Kidney (tissue), 14 donors: ENCODE results near the gene CST3. TPM values are rescaled to one million over a fixed set of nuclear protein-coding genes. Genes with fewer than 3 reads are reported as not detected.

Source experiments
- DNase-seq, 5 donors: peaks; one replicate each; pipeline ENCODE4 v3.0.0-alpha.2; 2013 to 2020
- FAIRE-seq: peaks from 2 replicates; lab custom pipeline; 2012; peaks lifted over from hg19 to GRCh38; lab: Jason Lieb, UNC
- H3K27ac ChIP-seq, 2 donors: one replicate each; pipeline ENCODE4 v1.7.0; 2013; ENCODE audit warnings: low read depth in 2 of 2, low read length in 2 of 2, inconsistent platforms in 1 of 2
- H3K27me3 ChIP-seq: one replicate; pipeline ENCODE4 v1.7.1; 2013; ENCODE audit warnings: low read length, inconsistent platforms; ENCODE audit not compliant: control insufficient read depth, insufficient read depth
- H3K36me3 ChIP-seq, 3 donors: one replicate each; pipeline versions ENCODE4 v1.7.0 to v1.7.1; 2013; ENCODE audit warnings: low read length in 3 of 3, control low read depth in 1 of 3, inconsistent platforms in 1 of 3; ENCODE audit not compliant: insufficient read depth in 3 of 3, control insufficient read depth in 2 of 3
- H3K4me1 ChIP-seq, 3 donors: one replicate each; pipeline versions ENCODE4 v1.7.0 to v1.7.1; 2013; ENCODE audit warnings: low read length in 3 of 3, inconsistent platforms in 1 of 3, low read depth in 1 of 3; ENCODE audit not compliant: control insufficient read depth in 2 of 3, insufficient read depth in 2 of 3
- H3K4me3 ChIP-seq, 3 donors: one replicate each; pipeline versions ENCODE4 v1.7.0 to v1.8.1; 2013; ENCODE audit warnings: low read length in 3 of 3, control low read depth in 1 of 3, inconsistent platforms in 1 of 3
- H3K9ac ChIP-seq, 3 donors: one replicate each; pipeline versions ENCODE4 v1.7.0 to v1.7.1; 2013; ENCODE audit warnings: low read length in 3 of 3, control low read depth in 1 of 3, inconsistent platforms in 1 of 3
- H3K9me3 ChIP-seq, 3 donors: one replicate each; pipeline versions ENCODE4 v1.7.0 to v1.7.1; 2013; ENCODE audit warnings: low read length in 3 of 3, control low read depth in 1 of 3, inconsistent platforms in 1 of 3; ENCODE audit not compliant: control insufficient read depth in 2 of 3, insufficient read depth in 1 of 3
- intact Hi-C: fragments of 100-400 bp; cut with DNase I; formaldehyde crosslinking; loops from one replicate; pipeline ENCODE4 v1.11.1; 2022
- polyA plus RNA-seq: library from polyadenylated mRNA; stranded (reverse); fragments of 350-450 nt; fragmentation: Illumina TruSeq; extraction: RNeasy Lipid Tissue Mini Kit (QIAGEN cat#74804); gene quantifications from one replicate; pipeline ENCODE4 v1.2.3, GENCODE V29; 2014; ENCODE audit warnings: low read depth, low replicate concordance; ENCODE audit not compliant: insufficient read depth
- total RNA-seq: library from RNA; stranded (reverse); fragmentation: NEBNext Ultra II Directional; extraction: Animal tissue kit (Norgen Biotek cat#: 25700); gene quantifications from one replicate; pipeline ENCODE4 v1.2.1, GENCODE V29; 2021
- TF ChIP-seq, protein P1 (sequence below): IDR thresholded peaks from 3 replicates; pipeline ENCODE4 v1.5.1; 2012; ENCODE audit warnings: mild to moderate bottlenecking, moderate library complexity, borderline replicate concordance; ENCODE audit not compliant: insufficient read depth; ENCODE audit errors: extremely low read depth
- donor health status: control.
- donor health status: control.
- donor health status: control.
- donor health status: control.
- donor health status: control.
- donor health status: DM: yes; HTN: yes; CAD: no.
- donor health status: Normal renal cell carcinoma (clear cell type).

The CST3 gene
- total and polyA plus RNA-seq, 2 donors from 2014 or later = 852 to 942 TPM

DNA sequence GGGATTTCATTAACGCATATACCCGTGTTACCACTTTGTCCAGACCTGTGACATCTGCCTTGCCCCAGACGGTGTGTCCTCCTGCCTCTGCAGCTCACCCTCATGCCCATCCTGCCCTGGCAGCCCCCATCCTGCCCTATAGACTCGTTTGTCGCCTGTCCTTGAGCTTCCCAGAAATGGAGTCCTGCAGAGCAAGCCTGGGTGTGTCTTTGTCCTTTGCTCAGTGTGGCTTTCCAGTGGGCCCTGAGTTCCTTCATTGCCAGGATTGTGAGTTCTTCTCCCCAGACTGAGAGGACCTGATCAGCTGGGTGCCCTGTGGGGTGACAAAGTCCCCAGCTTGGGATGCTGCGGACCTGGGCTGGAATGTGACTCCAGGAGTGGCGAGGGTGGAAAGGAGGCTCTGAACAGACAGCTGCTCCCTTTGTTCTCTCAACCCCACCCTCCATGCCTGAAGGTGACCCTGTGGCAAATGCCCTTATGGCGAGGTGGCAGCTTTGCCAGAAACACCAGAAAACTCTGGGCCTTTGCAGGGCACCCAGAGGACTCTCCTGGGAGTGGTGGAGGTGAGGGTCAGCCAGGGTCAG, 2.4 kb upstream of the CST3 start:
- TF ChIP-seq, protein P1, sequence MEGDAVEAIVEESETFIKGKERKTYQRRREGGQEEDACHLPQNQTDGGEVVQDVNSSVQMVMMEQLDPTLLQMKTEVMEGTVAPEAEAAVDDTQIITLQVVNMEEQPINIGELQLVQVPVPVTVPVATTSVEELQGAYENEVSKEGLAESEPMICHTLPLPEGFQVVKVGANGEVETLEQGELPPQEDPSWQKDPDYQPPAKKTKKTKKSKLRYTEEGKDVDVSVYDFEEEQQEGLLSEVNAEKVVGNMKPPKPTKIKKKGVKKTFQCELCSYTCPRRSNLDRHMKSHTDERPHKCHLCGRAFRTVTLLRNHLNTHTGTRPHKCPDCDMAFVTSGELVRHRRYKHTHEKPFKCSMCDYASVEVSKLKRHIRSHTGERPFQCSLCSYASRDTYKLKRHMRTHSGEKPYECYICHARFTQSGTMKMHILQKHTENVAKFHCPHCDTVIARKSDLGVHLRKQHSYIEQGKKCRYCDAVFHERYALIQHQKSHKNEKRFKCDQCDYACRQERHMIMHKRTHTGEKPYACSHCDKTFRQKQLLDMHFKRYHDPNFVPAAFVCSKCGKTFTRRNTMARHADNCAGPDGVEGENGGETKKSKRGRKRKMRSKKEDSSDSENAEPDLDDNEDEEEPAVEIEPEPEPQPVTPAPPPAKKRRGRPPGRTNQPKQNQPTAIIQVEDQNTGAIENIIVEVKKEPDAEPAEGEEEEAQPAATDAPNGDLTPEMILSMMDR = no peak
- intact Hi-C loops = no loop called here
- H3K27me3 ChIP-seq = no peaks in the 10 kb centered on the region
- H3K9me3 ChIP-seq = no peaks in the 10 kb centered on the region
- H3K36me3 ChIP-seq = no peaks in the 10 kb centered on the region
- H3K9ac ChIP-seq = no peak overlapping the region
- DNase-seq (peak in 1 of 5 donors; percentile 53), FAIRE-seq (no peak)
- H3K27ac ChIP-seq = no peak overlapping the region
- H3K4me1 ChIP-seq = peaks cover 2 to 16% (median 12%) of the 10 kb centered on the region in 3 donors
- no peak overlapping the region for H3K4me3 ChIP-seq

DNA sequence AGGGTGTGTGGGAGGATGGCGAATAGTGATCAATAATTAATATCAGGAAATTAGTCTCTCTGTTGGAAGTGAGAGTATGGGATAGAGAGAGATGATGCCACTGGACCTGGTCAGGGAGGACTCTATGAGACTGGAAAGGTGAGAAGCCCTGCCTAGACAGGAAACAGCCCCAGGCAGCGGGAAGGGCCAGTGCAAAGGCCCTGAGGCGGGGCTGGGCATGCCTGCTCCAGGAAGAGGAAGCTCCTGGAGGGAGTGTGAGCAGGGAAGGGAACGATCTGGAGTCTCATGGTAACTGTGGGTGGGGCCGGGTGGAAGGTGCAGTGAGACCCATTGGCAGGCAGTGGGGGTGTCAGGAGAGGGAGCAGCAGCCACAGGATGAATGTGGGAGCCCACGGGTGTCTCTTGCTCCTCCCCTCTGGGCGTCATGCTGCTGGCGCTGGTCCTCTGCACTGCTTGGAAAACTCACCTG, 1.8 kb upstream of the CST3 start:
- Histone ChIP-seq H3K9me3 (no peaks in the 10 kb centered on the region), H3K4me1 (peaks cover 2 to 21% (median 16%) of the 10 kb centered on the region in 3 donors), H3K9ac (no peak overlapping the region), H3K4me3 (no peak overlapping the region), H3K36me3 (peaks cover 4 to 5% (median 4%) of the 10 kb centered on the region in 3 donors), H3K27ac (no peak overlapping the region), H3K27me3 (no peaks in the 10 kb centered on the region)
- FAIRE-seq (no peak), DNase-seq (peak in 1 of 5 donors; percentile 58)
- intact Hi-C loops = no loop called here
- TF ChIP-seq, protein P1 = no peak

DNA sequence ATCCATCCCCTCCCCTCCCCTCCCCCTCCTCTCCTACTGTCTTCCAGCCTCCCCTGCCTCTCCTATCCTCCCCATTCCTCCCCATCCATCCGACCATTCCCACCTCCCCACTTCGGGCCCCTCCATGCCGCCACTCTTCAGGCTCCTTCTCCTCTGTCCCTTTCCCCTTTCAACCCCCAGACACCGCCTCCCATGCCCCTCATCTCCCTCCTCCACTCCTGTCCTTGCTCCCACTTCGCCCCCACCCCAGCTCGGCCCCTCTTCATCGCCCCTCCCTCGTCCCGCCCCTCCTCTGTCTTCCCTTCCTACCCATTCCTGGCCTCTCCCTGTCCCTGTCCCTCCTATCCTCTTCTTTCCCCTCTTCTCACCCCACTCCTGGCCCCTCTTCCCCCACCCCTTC, 554 bp upstream of the CST3 start:
- DNase-seq (no peak), FAIRE-seq (no peak)
- Histone ChIP-seq H3K9me3 (no peaks in the 10 kb centered on the region), H3K4me1 (peaks cover 2 to 21% (median 17%) of the 10 kb centered on the region in 3 donors), H3K27me3 (no peaks in the 10 kb centered on the region), H3K9ac (no peak overlapping the region), H3K4me3 (no peak overlapping the region), H3K36me3 (peaks cover 4 to 9% (median 4%) of the 10 kb centered on the region in 3 donors), H3K27ac (no peak overlapping the region)
- intact Hi-C loops = no loop called here
- TF ChIP-seq, protein P1 = no peak
